ENCODE data around the gene LIPC. TPM values are rescaled to one million over a fixed set of nuclear protein-coding genes. Genes with fewer than 3 reads are reported as not detected.

Gene LIPC
- total RNA-seq, 2 experiments from 2014 or later = 0.60 to 0.68 TPM

GRCh38 chr15:58396181-58396580, 35.6 kb upstream of the LIPC start:
- Mint-ChIP-seq H3K27ac (no peak overlapping the region), H3K4me3 (no peak overlapping the region), H3K36me3 (ENCODE audit: low read depth) (no peaks in the 10 kb centered on the region), H3K9me3 (no peaks in the 10 kb centered on the region), H3K4me1 (no peaks in the 10 kb centered on the region), H3K27me3 (peaks cover 16% of the 10 kb centered on the region)
- POLR2A ChIA-PET = no interaction called here
- no peak for DNase-seq
- CTCF ChIA-PET = no interaction called here

DNA sequence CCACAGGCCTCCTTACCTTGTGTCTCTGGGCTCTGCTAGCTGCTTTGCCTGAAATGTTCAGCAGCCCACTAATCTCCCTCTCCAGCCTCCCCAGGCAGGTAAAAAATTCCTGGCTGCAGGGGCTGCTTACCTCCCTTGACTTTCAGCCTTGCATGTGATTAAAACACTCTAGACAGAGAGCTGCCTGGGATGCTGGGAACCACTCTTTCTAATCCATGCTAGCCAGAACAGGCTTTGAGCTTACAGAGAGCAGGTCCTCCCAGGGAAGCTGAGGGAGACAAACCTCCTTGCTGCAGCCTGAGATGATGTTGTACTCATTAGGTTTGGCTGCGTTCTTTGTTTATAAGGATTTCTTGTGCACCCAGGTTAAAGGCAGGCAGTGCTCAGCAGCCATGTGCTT, 33.7 kb upstream of the LIPC start:
- no peak for DNase-seq
- no peak overlapping the region for H3K4me3 Mint-ChIP-seq
- POLR2A ChIA-PET = no interaction called here
- CTCF ChIA-PET = no interaction called here
- H3K27ac Mint-ChIP-seq = no peak overlapping the region
- no peaks in the 10 kb centered on the region for H3K4me1 Mint-ChIP-seq
- peaks cover 16% of the 10 kb centered on the region for H3K27me3 Mint-ChIP-seq
- no peaks in the 10 kb centered on the region for H3K9me3 Mint-ChIP-seq
- H3K36me3 Mint-ChIP-seq (ENCODE audit: low read depth) = no peaks in the 10 kb centered on the region

- Mint-ChIP-seq H3K9me3 (no peaks in the 10 kb centered on the region), H3K36me3 (ENCODE audit: low read depth) (no peaks in the 10 kb centered on the region), H3K4me3 (no peak overlapping the region), H3K27ac (no peak overlapping the region), H3K27me3 (peaks cover 18% of the 10 kb centered on the region), H3K4me1 (no peaks in the 10 kb centered on the region)
- DNase-seq = no peak
- ChIA-PET POLR2A (no interaction called here), CTCF (no interaction called here)
Observed at GRCh38 chr15:58398643-58399042, 33.1 kb upstream of the LIPC start.

DNA sequence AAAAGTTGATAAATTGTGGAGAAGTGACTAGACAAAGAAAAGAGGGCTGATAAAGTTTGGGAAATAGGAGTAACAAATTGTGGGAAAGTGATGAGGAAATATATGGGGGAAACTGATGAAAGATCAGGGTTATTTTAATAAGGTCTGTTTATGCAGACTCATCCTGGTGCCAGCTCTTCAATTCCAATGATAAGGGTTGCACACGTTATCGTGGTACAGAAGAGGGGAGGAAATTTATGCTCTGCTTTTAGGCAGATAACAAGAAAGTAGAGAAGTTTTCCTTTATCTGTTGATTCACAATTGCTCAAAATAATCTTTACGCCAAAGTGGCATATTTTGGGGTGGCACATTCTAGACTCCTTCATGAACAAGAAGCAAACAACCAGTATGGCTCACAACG, 32.1 kb upstream of the LIPC start:
- CTCF ChIA-PET = interaction anchor here (0.6 kb wide), 1 partner anchor 208 kb away, joined by 3 read pairs; no protein-coding TSS in a partner anchor
- Mint-ChIP-seq H3K4me1 (no peaks in the 10 kb centered on the region), H3K27ac (no peak overlapping the region), H3K36me3 (ENCODE audit: low read depth) (no peaks in the 10 kb centered on the region), H3K4me3 (no peak overlapping the region), H3K27me3 (peaks cover 14% of the 10 kb centered on the region), H3K9me3 (no peaks in the 10 kb centered on the region)
- DNase-seq = no peak
- POLR2A ChIA-PET = no interaction called here

GRCh38 chr15:58401276-58401675, 30.5 kb upstream of the LIPC start:
- Mint-ChIP-seq H3K4me3 (no peak overlapping the region), H3K4me1 (no peaks in the 10 kb centered on the region), H3K27ac (no peak overlapping the region), H3K36me3 (ENCODE audit: low read depth) (no peaks in the 10 kb centered on the region), H3K27me3 (peaks cover 9% of the 10 kb centered on the region), H3K9me3 (no peaks in the 10 kb centered on the region)
- no peak for DNase-seq
- ChIA-PET CTCF (no interaction called here), POLR2A (no interaction called here)

DNA sequence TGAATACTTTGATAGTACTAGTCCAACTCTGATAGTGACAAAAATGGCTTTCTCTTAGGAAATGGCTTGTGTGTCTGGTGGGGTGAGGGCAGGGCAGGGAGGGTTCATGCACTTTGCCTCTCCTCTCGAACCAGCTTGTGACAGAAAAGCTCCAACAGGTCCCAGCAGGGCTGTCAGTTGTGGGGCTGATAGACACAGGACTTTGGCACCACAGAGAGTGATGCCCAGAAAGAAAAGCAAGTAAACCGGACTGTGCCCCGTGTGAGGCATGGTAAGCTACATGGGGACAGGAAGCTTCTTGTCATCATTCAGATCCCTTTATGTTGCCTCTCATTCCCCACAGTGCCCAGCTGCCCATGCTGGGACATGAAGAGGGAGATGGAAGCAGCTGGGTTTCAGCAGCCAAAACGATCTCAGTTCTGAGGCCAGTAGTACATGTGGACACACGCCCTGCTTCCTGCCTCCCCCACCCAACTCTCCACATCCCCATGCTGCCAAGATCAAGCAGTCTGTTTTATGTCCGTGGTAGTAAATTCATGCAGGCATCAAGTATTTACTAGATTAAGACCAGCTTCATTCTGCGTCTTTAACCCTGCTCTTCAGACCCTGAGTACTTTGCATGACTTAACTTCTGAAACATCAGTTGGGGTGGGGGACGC, 29.7 kb upstream of the LIPC start:
- no peaks in the 10 kb centered on the region for H3K36me3 Mint-ChIP-seq (ENCODE audit: low read depth)
- no peak overlapping the region for H3K4me3 Mint-ChIP-seq
- H3K27me3 Mint-ChIP-seq = peaks cover 8% of the 10 kb centered on the region
- POLR2A ChIA-PET = no interaction called here
- CTCF ChIA-PET = interaction anchor here (1.1 kb wide), 1 partner anchor 32 kb away, joined by 5 read pairs; no protein-coding TSS in a partner anchor
- no peak overlapping the region for H3K27ac Mint-ChIP-seq
- no peaks in the 10 kb centered on the region for H3K4me1 Mint-ChIP-seq
- H3K9me3 Mint-ChIP-seq = no peaks in the 10 kb centered on the region
- no peak for DNase-seq

DNA sequence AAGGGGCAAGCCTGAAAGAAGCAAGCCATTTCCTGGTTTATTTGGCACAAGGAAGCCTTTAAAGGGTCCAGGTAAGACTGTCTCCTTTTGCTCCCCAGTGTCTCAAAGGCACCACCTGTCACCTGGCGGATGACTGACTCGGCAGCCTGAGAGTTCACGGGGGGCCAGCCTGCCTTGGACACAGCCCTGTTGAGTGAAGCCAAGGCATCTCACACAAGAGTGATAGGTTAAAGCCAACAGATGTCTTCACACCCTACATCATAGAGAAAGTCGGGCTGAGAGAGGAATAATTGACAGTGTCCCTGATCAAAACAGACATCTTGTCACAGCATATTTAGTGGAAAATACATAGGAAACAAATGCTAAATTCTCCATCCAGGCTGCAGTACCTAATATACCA, 28.2 kb upstream of the LIPC start:
- ChIA-PET POLR2A (no interaction called here), CTCF (no interaction called here)
- peaks cover 4% of the 10 kb centered on the region for H3K27me3 Mint-ChIP-seq
- DNase-seq = no peak
- H3K9me3 Mint-ChIP-seq = no peaks in the 10 kb centered on the region
- no peaks in the 10 kb centered on the region for H3K4me1 Mint-ChIP-seq
- H3K27ac Mint-ChIP-seq = no peak overlapping the region
- H3K4me3 Mint-ChIP-seq = no peak overlapping the region
- H3K36me3 Mint-ChIP-seq (ENCODE audit: low read depth) = no peaks in the 10 kb centered on the region

- Mint-ChIP-seq H3K4me3 (no peak overlapping the region), H3K9me3 (no peaks in the 10 kb centered on the region), H3K27ac (no peak overlapping the region), H3K4me1 (no peaks in the 10 kb centered on the region), H3K27me3 (peaks cover 4% of the 10 kb centered on the region), H3K36me3 (ENCODE audit: low read depth) (no peaks in the 10 kb centered on the region)
- POLR2A ChIA-PET = no interaction called here
- CTCF ChIA-PET = no interaction called here
- DNase-seq = no peak
Observed at GRCh38 chr15:58404020-58404419, 27.8 kb upstream of the LIPC start.

DNA sequence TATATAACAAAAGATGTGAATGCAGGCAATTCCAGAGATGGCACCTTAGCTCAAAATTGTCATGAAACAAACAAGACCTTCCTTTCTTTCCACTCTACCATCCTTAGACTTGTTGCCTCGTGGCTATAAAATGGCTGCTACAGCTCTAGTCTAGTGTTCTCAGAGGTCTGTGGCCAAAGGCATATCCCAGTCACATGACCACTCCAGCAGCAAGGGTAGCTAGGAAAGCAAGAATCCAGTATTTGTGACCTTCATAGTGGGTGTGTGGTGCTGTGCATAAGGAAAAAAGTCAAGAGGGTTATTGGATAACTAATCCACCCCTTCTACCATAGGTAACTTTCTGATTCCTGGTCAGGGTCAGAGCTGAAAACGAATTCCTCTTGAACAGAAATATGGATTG, 27.1 kb upstream of the LIPC start:
- Mint-ChIP-seq H3K36me3 (ENCODE audit: low read depth) (no peaks in the 10 kb centered on the region), H3K4me3 (no peak overlapping the region), H3K27me3 (peaks cover 4% of the 10 kb centered on the region), H3K27ac (no peak overlapping the region), H3K9me3 (no peaks in the 10 kb centered on the region), H3K4me1 (no peaks in the 10 kb centered on the region)
- POLR2A ChIA-PET = no interaction called here
- DNase-seq = no peak
- CTCF ChIA-PET = no interaction called here

GRCh38 chr15:58405865-58406264, 25.9 kb upstream of the LIPC start:
- no peaks in the 10 kb centered on the region for H3K9me3 Mint-ChIP-seq
- H3K4me1 Mint-ChIP-seq = peaks cover 6% of the 10 kb centered on the region
- POLR2A ChIA-PET = no interaction called here
- H3K27me3 Mint-ChIP-seq = peaks cover 4% of the 10 kb centered on the region
- CTCF ChIA-PET = no interaction called here
- no peak overlapping the region for H3K27ac Mint-ChIP-seq
- DNase-seq = no peak
- H3K4me3 Mint-ChIP-seq = no peak overlapping the region
- H3K36me3 Mint-ChIP-seq (ENCODE audit: low read depth) = no peaks in the 10 kb centered on the region

DNA sequence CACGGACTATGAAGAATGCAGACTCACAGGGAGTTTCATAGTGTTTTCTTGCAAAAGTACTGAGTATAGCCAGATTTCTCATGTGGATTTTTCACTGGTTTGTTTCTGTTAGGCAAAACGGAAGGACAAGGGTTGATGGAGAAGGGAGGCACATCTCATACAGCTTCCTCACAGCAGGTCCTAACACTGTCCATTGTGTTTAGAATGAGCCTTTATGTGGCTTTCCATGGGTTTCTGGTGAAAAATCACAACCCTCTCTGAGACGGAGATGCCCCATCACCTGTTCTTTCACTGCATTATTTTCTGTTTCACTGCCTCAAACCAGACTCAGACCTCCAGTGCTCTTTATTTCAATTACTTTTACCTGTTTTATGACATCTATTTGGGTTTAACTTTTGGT, 25.0 kb upstream of the LIPC start:
- no peak for DNase-seq
- Mint-ChIP-seq H3K4me3 (no peak overlapping the region), H3K36me3 (ENCODE audit: low read depth) (no peaks in the 10 kb centered on the region), H3K27ac (no peak overlapping the region), H3K9me3 (no peaks in the 10 kb centered on the region), H3K4me1 (peaks cover 9% of the 10 kb centered on the region), H3K27me3 (peaks cover 4% of the 10 kb centered on the region)
- POLR2A ChIA-PET = no interaction called here
- CTCF ChIA-PET = no interaction called here

DNA sequence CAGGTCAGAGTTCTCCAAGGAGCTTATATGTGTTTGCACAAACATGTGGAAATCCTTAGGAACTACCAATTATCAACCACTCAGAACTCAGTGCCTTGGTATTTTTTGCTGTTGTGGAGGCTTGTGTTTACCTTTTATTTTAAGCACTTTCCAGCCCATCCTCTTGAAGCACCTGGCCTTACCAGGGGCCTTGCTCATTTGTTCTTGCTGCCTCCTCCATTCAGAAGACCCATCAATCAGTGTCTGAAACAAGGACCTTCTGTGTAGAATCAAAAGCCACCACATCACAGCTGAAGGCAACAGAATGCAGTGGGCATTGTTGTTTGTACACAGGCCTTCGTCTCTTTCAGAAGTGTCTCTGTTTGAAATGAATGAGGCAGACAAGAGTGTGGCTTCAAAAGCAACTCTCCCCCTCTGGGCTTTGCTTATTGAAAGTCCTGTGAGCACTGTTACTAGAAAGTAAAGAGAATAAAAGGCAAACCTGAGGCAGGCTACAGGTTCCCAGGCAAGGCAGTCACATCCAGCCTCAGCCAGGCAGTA, 24.5 kb upstream of the LIPC start:
- Mint-ChIP-seq H3K27me3 (peaks cover 3% of the 10 kb centered on the region), H3K4me1 (peaks cover 9% of the 10 kb centered on the region), H3K36me3 (ENCODE audit: low read depth) (no peaks in the 10 kb centered on the region), H3K9me3 (no peaks in the 10 kb centered on the region), H3K27ac (no peak overlapping the region), H3K4me3 (no peak overlapping the region)
- ChIA-PET POLR2A (no interaction called here), CTCF (no interaction called here)
- DNase-seq = no peak

DNA sequence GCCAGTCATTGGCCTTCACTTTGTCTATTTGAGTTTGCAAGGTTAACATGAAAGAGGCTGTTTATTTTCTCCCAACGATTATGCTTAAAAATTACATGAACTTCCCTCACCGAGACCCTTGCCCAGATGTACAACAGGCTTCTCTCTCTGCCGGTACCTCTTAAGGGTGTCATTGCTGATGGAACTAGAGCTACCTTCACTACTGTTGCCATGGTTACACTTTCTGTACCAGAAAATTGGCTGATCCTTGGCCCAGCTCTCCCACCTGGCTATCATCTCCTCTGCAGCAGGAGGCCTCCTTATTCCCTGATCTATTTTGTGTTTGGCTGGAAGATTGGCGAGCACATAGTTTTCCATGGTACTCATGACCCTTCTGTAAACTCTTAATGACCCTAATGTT, 24.0 kb upstream of the LIPC start:
- POLR2A ChIA-PET = no interaction called here
- no peaks in the 10 kb centered on the region for H3K36me3 Mint-ChIP-seq (ENCODE audit: low read depth)
- CTCF ChIA-PET = no interaction called here
- H3K4me1 Mint-ChIP-seq = peaks cover 9% of the 10 kb centered on the region
- no peaks in the 10 kb centered on the region for H3K9me3 Mint-ChIP-seq
- peaks cover 2% of the 10 kb centered on the region for H3K27me3 Mint-ChIP-seq
- DNase-seq = no peak
- no peak overlapping the region for H3K27ac Mint-ChIP-seq
- no peak overlapping the region for H3K4me3 Mint-ChIP-seq

GRCh38 chr15:58409861-58410260, 21.9 kb upstream of the LIPC start:
- peaks cover 9% of the 10 kb centered on the region for H3K4me1 Mint-ChIP-seq
- CTCF ChIA-PET = interaction anchor here (0.6 to 1.1 kb wide), 4 partner anchors 120 to 1183 kb away, joined by 3 read pairs; no protein-coding TSS in a partner anchor
- POLR2A ChIA-PET = interaction anchor here (1.0 to 1.2 kb wide), 2 partner anchors 16 to 25 kb away, joined by 3 read pairs; no protein-coding TSS in a partner anchor
- no peak for DNase-seq
- H3K9me3 Mint-ChIP-seq = no peaks in the 10 kb centered on the region
- H3K4me3 Mint-ChIP-seq = peak overlapping the region; percentile 23
- peaks cover 3% of the 10 kb centered on the region for H3K36me3 Mint-ChIP-seq (ENCODE audit: low read depth)
- no peak overlapping the region for H3K27ac Mint-ChIP-seq
- H3K27me3 Mint-ChIP-seq = peaks cover 1% of the 10 kb centered on the region

All from activated CD4-positive, alpha-beta memory T cell treated with anti-CD3 and anti-CD28 coated beads, Interleukin-2, amount 10 ng/mL, durations not matched to agents 7 days and 5 days (primary cell).